ENCODE data around the gene MUC7.

DNA sequence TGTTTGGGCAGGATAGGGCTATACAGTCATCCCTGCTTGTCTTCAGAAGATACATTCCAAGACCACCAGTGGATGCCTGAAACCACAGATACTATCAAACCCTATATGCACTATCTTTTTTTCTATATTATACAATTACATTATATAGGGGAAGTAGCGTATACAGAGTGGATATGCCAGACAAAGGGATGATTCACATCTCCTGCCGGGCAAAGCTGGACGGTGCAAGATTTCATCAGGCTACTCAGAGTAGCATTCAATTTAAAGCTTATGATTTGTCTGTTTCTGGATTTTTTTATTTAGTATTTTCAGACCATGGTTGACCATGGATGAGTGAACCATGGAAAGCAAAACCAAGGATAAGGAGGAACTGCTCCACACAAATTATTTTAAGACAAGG, 39.4 kb downstream of the MUC7 start:
- TF ChIP-seq POLR2AphosphoS5 (IDR thresholded peaks at IDR 0.05; ENCODE audit: low read depth, low read length): no peak
- TF ChIP-seq POLR2A (IDR thresholded peaks at IDR 0.05; ENCODE audit: low read depth, low read length): no peak
- no peak for TF ChIP-seq TAF1 (IDR thresholded peaks at IDR 0.05; ENCODE audit: low read depth, low read length)

All from GM12891 (cell line).